NB4 (cell line): ENCODE measurements around the gene PRSS16.

Source experiments
- POLR2A ChIP-seq: IDR thresholded peaks from 2 replicates; pipeline ENCODE4 v1.6.1; 2011; ENCODE audit warnings: mild to moderate bottlenecking; ENCODE audit not compliant: insufficient read length; ENCODE audit errors: extremely low read depth
- TF ChIP-seq, protein P1 (sequence below): IDR thresholded peaks from one replicate; pipeline ENCODE4 v1.5.1; 2012; ENCODE audit warnings: low read depth, low read length
- TF ChIP-seq, protein P2 (sequence below): IDR thresholded peaks from 2 replicates; pipeline ENCODE4 v1.6.1; 2011; ENCODE audit warnings: low read depth, low read length

DNA sequence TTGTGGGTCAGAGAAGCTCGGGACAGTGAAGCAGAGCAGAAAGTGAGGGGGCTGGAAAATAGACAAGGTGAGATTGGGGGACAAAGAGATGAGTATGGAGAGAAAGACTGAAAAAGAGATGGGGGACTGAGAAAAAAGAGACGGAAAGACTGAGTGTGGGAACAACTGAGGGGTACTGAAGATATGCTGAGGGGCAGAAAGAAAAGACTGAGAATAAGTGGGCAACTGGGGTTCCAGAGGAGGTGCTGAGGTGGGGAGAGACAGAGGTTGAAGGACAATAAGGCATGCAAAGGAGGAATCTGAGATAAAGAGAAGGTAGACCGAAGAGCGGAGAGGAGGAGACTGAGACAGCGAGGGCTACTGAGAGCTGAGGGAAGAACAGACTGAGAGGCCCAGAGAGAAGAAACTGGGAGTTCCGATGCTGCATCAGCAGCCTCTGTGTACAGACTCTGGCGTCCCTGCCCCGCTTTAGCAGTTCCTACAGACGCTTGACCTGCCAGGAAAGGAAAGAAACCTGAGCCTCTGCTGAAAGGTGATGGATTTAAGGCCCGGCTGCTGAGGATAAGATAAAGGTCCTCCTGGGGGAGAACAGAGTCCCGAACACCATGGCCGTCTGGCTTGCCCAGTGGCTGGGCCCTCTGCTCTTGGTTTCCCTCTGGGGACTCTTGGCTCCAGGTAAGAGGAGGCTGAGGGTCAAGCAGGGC is at the start of gene PRSS16:
- TF ChIP-seq, protein P1, sequence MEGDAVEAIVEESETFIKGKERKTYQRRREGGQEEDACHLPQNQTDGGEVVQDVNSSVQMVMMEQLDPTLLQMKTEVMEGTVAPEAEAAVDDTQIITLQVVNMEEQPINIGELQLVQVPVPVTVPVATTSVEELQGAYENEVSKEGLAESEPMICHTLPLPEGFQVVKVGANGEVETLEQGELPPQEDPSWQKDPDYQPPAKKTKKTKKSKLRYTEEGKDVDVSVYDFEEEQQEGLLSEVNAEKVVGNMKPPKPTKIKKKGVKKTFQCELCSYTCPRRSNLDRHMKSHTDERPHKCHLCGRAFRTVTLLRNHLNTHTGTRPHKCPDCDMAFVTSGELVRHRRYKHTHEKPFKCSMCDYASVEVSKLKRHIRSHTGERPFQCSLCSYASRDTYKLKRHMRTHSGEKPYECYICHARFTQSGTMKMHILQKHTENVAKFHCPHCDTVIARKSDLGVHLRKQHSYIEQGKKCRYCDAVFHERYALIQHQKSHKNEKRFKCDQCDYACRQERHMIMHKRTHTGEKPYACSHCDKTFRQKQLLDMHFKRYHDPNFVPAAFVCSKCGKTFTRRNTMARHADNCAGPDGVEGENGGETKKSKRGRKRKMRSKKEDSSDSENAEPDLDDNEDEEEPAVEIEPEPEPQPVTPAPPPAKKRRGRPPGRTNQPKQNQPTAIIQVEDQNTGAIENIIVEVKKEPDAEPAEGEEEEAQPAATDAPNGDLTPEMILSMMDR = no peak
- TF ChIP-seq, protein P2, sequence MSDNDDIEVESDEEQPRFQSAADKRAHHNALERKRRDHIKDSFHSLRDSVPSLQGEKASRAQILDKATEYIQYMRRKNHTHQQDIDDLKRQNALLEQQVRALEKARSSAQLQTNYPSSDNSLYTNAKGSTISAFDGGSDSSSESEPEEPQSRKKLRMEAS = no peak
- TF ChIP-seq POLR2A = no peak
